Measurements from ENCODE around the gene PCED1B.
"Not testable (repeated sequence)": the region's sequence is repeated elsewhere in the genome, so short reads cannot be mapped to it uniquely, and the experiment has no call there.

Gene PCED1B

DNA sequence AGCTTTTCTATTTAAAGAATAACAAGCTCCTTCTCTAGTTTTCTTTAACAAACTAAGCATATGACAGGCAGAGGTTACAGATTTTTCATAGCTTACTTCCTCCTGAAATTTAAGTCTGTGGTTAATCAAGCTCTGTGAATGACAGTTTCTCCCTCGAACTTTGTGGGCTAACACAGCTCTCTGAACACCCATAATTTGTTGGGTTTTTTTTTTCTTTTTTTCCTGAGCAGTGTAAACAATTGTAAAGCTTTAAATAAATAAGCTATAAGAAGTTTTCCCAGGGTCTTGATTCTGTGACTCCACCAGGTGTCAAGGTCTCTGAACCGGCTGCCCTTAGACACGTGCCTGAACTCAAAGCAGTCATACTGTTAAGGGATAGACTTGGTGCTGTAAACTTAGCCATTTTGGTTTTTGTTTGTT is 128.4 kb downstream of the PCED1B start:
- DNase-seq (ENCODE audit: low read depth) = no peak

DNA sequence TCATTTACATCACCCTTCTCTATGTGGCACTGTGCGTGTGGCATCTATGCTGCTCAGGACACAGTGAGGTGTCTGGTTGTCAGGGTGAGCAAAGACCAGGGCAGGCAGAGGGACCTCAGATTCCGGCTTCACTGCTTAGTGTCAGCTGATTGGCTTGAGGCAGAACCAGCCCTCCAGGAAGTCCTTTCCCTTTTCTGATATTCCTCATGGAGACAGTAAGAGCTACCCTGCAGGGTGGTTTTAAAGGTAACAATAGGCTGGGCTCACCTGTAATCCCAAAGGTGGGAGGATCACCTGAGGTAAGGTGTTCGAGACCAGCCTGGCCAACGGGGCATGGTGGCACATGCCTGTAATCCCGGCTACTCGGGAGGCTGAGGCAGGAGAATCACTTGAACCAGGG is 129.6 kb downstream of the PCED1B start:
- DNase-seq (ENCODE audit: low read depth) = no peak

DNA sequence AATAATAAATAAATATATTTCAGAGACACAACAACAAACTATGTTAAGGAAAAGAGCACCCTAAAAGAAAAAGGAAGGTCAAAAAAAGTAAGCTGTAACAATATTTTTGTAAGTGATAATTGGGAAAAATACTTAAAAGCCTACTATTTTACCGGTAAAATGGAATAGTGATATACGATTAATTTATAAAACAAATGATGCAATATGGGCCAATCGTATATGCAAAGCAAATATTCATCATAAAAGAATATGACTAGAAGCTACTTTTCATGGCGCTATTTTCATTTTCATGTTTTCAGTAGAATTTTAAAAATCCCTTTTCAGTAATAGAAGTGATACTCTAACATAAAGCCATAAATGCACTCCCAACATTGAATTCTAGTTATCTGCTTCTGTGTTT is 131.4 kb downstream of the PCED1B start:
- DNase-seq (ENCODE audit: low read depth) = no peak

DNA sequence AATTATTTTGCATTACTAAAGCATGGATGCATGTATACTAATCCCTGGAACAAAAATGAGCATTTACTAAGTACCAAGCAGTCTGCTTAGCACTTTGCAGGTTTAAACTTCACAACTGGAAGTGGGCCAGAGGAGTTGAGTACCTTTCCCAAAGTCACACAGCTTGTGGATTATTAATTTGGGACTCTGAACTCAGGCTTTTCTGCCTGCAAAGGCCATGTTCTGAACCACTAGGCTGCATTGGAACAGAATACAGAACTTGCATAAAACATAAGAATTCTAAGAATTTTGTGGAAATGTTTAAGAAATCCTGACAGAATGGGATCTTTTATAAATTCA is 133.2 kb downstream of the PCED1B start:
- no peak for DNase-seq (ENCODE audit: low read depth)

- DNase-seq (ENCODE audit: low read depth) = no peak
Measured at GRCh38 chr12:47213396-47213795, 134.0 kb downstream of the PCED1B start.

DNA sequence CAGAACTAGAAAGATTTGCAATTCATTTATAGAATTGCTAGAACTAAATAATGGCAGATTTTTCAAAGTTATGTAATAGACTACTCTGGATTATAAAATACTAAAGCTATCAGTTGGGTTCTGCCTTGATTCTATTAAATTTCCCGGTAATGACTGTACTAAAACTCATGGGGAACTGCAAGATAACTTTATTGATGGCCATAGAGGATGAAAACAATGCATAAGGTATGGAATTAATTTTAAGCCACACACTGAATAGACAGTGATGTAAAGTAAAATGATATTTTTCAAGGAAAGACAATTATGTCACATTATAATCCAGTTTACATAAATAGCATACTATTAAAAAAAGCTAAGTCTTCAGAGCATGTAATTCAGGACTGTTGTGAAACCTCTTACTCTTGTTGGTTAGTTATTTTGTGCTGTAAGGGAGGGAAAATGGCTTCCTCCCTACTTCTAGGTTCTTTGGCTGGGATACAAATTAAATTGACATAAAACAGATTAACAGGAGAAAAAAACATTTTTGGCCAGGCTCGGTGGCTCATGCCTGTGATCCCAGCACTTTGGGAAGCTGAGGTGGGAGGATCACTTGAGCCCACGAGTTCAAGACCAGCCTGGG is 134.7 kb downstream of the PCED1B start:
- DNase-seq (ENCODE audit: low read depth) = no peak

DNA sequence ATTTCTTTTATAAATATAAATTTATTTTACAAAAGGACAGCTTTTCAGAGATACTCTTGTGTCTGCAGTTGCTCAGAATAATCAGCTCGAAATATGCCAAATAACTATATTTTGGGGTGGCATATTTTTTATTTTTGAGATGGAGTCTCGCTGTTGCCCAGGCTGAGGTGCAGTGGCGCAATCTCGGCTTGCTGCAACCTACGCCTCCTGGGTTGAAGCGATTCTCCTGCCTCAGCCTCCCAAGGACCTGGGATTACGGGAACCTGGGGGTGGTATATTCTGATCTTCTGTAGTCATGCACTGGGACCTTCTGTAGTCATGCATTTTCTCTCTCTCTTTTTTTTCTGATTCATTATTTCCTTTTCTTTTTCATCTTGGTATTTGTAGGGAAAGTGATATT is 135.3 kb downstream of the PCED1B start:
- no peak for DNase-seq (ENCODE audit: low read depth)

- DNase-seq (ENCODE audit: low read depth) = peak; percentile 55
Measured at GRCh38 chr12:47216150-47216677, 136.8 kb downstream of the PCED1B start.

DNA sequence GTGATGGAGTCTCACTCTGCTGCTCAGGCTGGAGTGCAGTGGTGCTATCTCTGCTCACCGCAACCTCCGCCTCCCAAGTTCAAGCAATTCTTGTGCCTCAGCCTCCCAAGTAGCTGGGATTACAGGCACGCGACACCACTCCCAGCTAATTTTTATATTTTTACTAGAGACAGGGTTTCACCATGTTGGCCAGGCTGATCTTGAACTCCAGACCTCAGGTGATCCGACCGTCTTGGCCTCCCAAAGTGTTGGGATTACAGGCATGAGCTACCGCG is 138.1 kb downstream of the PCED1B start:
- DNase-seq (ENCODE audit: low read depth) = not testable (repeated sequence)

- no peak for DNase-seq (ENCODE audit: low read depth)
Measured at GRCh38 chr12:47218191-47218654, 138.8 kb downstream of the PCED1B start.

DNA sequence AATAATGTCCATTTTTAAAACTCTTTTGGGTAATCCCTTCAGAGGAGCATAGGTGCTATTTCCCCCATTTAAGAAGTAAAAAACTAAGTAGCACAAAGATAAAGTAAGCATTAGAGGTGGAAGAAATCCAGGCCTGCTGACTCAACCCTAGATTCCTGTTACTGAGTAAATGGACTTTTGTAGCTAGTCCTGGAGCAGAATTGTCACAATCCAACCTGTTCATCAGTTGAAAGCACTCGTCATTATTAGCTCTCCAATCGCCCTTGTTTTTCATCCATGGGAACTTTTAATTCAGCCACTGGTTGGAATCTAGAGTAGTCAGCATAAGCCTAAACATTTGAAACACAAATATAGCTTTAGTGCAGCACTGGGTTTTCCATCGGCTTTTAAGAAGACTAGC is 139.8 kb downstream of the PCED1B start:
- DNase-seq (ENCODE audit: low read depth) = no peak

GRCh38 chr12:47221256-47222023 is 142.0 kb downstream of the PCED1B start:
- DNase-seq (ENCODE audit: low read depth) = no peak

- no peak for DNase-seq (ENCODE audit: low read depth)
Measured at GRCh38 chr12:47222520-47223030, 143.2 kb downstream of the PCED1B start.

- DNase-seq (ENCODE audit: low read depth) = no peak
Measured at GRCh38 chr12:47223031-47223847, 143.8 kb downstream of the PCED1B start.

DNA sequence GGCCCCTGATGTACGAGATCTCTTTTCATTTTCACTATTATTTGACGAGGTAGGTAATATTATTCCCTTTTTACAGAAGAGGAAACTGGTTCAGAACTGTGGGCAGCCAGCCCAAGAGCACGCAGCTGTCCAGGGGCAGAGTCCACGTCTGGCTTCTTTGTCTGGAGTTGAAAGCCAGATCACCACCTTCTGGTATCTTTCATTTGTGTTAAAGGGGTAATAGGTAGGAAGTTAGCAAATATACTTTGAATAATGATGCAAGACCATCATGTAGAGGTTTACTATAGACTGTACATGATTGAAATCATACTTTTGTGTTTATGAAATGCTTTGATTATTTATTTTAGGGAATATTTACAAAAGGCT is 144.4 kb downstream of the PCED1B start:
- no peak for DNase-seq (ENCODE audit: low read depth)

DNA sequence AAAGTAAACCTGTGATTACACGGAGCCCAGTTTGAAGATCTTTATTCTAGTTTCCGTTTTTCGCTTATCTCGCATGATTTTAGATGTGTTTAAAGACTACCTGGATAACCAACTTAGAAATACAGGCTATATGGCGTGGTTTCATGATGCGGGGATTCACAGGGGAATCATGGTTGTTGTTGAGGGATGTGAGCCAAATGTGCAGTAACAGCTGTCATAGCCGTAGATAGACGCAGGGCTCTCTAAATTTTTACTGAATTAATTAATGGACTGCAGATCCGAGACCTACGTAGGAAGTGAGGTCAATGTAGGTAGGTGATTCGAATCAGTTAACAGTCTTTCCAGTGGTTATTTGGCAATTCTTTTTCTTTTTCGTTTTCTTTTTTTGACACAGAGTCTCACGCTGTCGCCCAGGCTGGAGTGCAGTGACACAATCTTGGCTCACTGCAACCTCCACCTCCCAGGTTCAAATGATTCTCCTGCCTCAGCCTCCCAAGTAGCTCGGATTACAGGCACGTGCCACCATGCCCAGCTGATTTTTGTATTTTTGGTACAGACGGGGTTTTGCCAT is 145.2 kb downstream of the PCED1B start:
- DNase-seq (ENCODE audit: low read depth) = no peak

- no peak for DNase-seq (ENCODE audit: low read depth)
Measured at GRCh38 chr12:47225356-47225755, 145.9 kb downstream of the PCED1B start.

GRCh38 chr12:47226199-47226598 is 146.8 kb downstream of the PCED1B start:
- DNase-seq (ENCODE audit: low read depth) = no peak

DNA sequence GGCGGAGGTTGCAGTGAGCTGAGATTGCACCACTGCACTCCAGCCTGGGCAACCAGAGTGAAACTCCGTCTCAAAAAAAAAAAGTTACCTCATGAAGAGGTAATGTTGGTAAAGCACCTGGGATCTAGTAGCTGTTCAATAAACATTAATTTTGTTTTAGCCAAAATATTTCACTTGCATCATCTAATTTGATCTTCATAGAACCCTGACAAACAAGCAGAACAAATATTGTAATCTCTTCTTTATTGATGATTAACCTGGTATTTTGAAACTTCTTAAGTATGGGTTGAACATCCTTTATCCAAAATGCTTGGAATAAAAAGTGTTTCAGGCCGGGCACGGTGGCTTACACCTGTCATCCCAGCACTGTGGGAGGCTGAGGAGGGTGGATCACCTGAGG is 149.4 kb downstream of the PCED1B start:
- DNase-seq (ENCODE audit: low read depth) = no peak

DNA sequence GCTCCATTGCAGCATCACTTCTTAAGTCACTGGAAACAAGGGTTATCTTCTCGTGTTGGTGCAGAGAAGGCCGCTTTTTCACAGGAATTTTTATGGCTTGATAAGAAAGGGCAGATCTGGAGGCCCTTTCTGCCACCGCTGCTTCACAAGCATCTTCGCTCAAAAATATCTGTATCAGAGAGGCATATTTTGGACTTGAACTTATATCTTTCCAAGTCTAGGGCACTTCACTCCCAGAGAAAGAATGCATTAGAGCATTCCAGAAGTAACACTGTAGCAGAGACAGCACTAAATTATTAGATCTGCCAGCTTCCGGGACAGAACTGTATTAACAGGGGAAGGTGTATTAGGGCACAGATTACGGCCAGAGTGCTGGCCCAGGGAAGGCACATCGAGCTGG is 152.0 kb downstream of the PCED1B start:
- no peak for DNase-seq (ENCODE audit: low read depth)

DNA sequence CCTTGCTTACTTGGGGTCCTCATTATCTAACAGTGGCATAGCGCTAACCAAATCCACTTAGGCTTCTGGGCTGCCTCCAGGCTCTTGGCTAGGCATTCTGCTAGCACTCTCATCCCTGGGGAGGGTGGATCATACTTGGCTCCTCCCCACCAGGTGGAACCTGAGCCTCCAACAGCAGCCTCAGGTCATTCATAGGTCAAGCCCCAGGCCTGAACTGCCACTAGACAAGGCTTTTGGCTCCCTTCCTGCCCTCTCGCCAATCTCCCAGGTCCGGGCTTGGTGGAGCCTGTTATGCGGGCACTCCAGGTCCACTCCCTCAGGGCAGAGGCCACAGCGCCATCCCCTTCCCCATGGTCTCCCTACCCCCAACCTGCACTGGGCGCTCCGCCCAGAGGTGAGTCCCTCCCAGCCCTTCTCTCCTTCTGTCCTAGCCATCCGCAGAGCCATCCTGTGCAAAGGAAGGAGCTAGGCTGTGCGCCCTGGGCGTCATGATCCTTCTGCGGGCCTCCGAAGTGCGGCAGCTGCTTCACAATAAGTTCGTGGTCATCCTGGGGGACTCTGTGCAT is 155.2 kb downstream of the PCED1B start:
- DNase-seq (ENCODE audit: low read depth) = no peak
